CD4-positive, alpha-beta T cell treated with Interleukin-2 at 100 ng/mL for 4 hours (primary cell): ENCODE measurements around the gene MANF.

Source experiments
- DNase-seq: peaks from one replicate; pipeline ENCODE4 v3.0.0-alpha.2; 2020; ENCODE audit warnings: low spot score

MANF gene

GRCh38 chr3:51436998-51437639 lies 52.0 kb downstream of the MANF start:
- DNase-seq, result no peak
